Measurements from ENCODE around the gene RSPO4.

Gene RSPO4

GRCh38 chr20:949717-950116, 52.4 kb downstream of the RSPO4 start:
- no peaks in the 10 kb centered on the region for H3K36me3 ChIP-seq (ENCODE audit: insufficient read depth, low read length)
- no peak overlapping the region for H3K9ac ChIP-seq (ENCODE audit: low read depth, low read length)
- ATAC-seq (ENCODE audit: insufficient read depth, low read depth) (no peak), DNase-seq (no peak)
- no peak overlapping the region for H3K4me3 ChIP-seq (ENCODE audit: low read depth in 1 of 2, low read length in 2 of 2)
- H3K27me3 ChIP-seq (ENCODE audit: insufficient read depth, low read length, poor library complexity), result peaks cover 7% of the 10 kb centered on the region
- TF ChIP-seq CTCF (IDR thresholded peaks at IDR 0.05; ENCODE audit: borderline replicate concordance, extremely low read depth, low read length, poor library complexity, severe bottlenecking), result no peak
- TF ChIP-seq EZH2 (IDR thresholded peaks at IDR 0.05; ENCODE audit: borderline replicate concordance, low read depth, low read length, severe bottlenecking), result no peak
- H3K27ac ChIP-seq (ENCODE audit: low read length), result no peak overlapping the region
- no peaks in the 10 kb centered on the region for H3K4me1 ChIP-seq (ENCODE audit: insufficient read depth, low read length)
- H4K20me1 ChIP-seq (ENCODE audit: insufficient read depth, low read length), result no peaks in the 10 kb centered on the region
- no peak overlapping the region for H2AFZ ChIP-seq (ENCODE audit: low read depth, low read length)
- no peak overlapping the region for H3K4me2 ChIP-seq (ENCODE audit: insufficient read depth, low read length)
- H3K9me3 ChIP-seq (ENCODE audit: insufficient read depth, low read length, severe bottlenecking), result no peaks in the 10 kb centered on the region
- no peaks in the 10 kb centered on the region for H3K79me2 ChIP-seq (ENCODE audit: insufficient read depth, low read length)

GRCh38 chr20:946826-947225, 55.3 kb downstream of the RSPO4 start:
- Histone ChIP-seq H3K4me3 (ENCODE audit: low read depth in 1 of 2, low read length in 2 of 2) (no peak overlapping the region), H3K79me2 (ENCODE audit: insufficient read depth, low read length) (no peaks in the 10 kb centered on the region), H3K27me3 (ENCODE audit: insufficient read depth, low read length, poor library complexity) (peaks cover 7% of the 10 kb centered on the region), H3K36me3 (ENCODE audit: insufficient read depth, low read length) (no peaks in the 10 kb centered on the region), H3K9ac (ENCODE audit: low read depth, low read length) (no peak overlapping the region), H2AFZ (ENCODE audit: low read depth, low read length) (no peak overlapping the region), H3K4me2 (ENCODE audit: insufficient read depth, low read length) (no peak overlapping the region), H3K27ac (ENCODE audit: low read length) (no peak overlapping the region), H3K9me3 (ENCODE audit: insufficient read depth, low read length, severe bottlenecking) (no peaks in the 10 kb centered on the region), H3K4me1 (ENCODE audit: insufficient read depth, low read length) (no peaks in the 10 kb centered on the region), H4K20me1 (ENCODE audit: insufficient read depth, low read length) (no peaks in the 10 kb centered on the region)
- TF ChIP-seq EZH2 (IDR thresholded peaks at IDR 0.05; ENCODE audit: borderline replicate concordance, low read depth, low read length, severe bottlenecking) (no peak), CTCF (IDR thresholded peaks at IDR 0.05; ENCODE audit: borderline replicate concordance, extremely low read depth, low read length, poor library complexity, severe bottlenecking) (no peak)
- DNase-seq (no peak), ATAC-seq (ENCODE audit: insufficient read depth, low read depth) (no peak)

GRCh38 chr20:945841-946240, 56.3 kb downstream of the RSPO4 start:
- no peak overlapping the region for H3K4me3 ChIP-seq (ENCODE audit: low read depth in 1 of 2, low read length in 2 of 2)
- H3K4me2 ChIP-seq (ENCODE audit: insufficient read depth, low read length), result no peak overlapping the region

More at GRCh38 chr20:945841-946240, 56.3 kb downstream of the RSPO4 start:
- Histone ChIP-seq H3K9me3 (ENCODE audit: insufficient read depth, low read length, severe bottlenecking) (no peaks in the 10 kb centered on the region), H4K20me1 (ENCODE audit: insufficient read depth, low read length) (no peaks in the 10 kb centered on the region), H3K4me1 (ENCODE audit: insufficient read depth, low read length) (no peaks in the 10 kb centered on the region), H3K27ac (ENCODE audit: low read length) (no peak overlapping the region), H3K79me2 (ENCODE audit: insufficient read depth, low read length) (no peaks in the 10 kb centered on the region), H3K36me3 (ENCODE audit: insufficient read depth, low read length) (no peaks in the 10 kb centered on the region), H3K9ac (ENCODE audit: low read depth, low read length) (no peak overlapping the region), H3K27me3 (ENCODE audit: insufficient read depth, low read length, poor library complexity) (peaks cover 7% of the 10 kb centered on the region), H2AFZ (ENCODE audit: low read depth, low read length) (no peak overlapping the region)
- no peak for TF ChIP-seq CTCF (IDR thresholded peaks at IDR 0.05; ENCODE audit: borderline replicate concordance, extremely low read depth, low read length, poor library complexity, severe bottlenecking)
- TF ChIP-seq EZH2 (IDR thresholded peaks at IDR 0.05; ENCODE audit: borderline replicate concordance, low read depth, low read length, severe bottlenecking), result no peak
- ATAC-seq (ENCODE audit: insufficient read depth, low read depth) (no peak), DNase-seq (no peak)

Measured in DND-41 (cell line).